ENCODE data around the gene TAX1BP3. TPM values are rescaled to one million over a fixed set of nuclear protein-coding genes. Genes with fewer than 3 reads are reported as not detected.

The TAX1BP3 gene
- total RNA-seq, 2 experiments from 2014 or later, result 23.7 to 24.5 TPM

- DNase-seq, result peak; percentile 73
- Mint-ChIP-seq H3K9me3 (no peaks in the 10 kb centered on the region), H3K4me3 (no peak overlapping the region), H3K36me3 (no peaks in the 10 kb centered on the region), H3K27ac (no peak overlapping the region), H3K27me3 (no peaks in the 10 kb centered on the region), H3K4me1 (ENCODE audit: low read depth) (peaks cover 17% of the 10 kb centered on the region)
- CTCF ChIA-PET, result interaction anchor here (0.6 to 3.0 kb wide), 29 partner anchors 9 to 344 kb away, joined by 3 to 37 read pairs (median 4); partner anchors contain the start of genes EMC6, HASPIN, NCBP3 and P2RX5
- intact Hi-C loops (cut with micrococcal nuclease), result loop anchor here (2.0 to 5.0 kb wide), 3 partner anchors 38 to 144 kb away; no protein-coding TSS in a partner anchor
- POLR2A ChIA-PET, result no interaction called here
Observed at GRCh38 chr17:3683054-3683511, 14.7 kb upstream of the TAX1BP3 start.

- H3K36me3 Mint-ChIP-seq, result no peaks in the 10 kb centered on the region
- no peak overlapping the region for H3K27ac Mint-ChIP-seq
- H3K27me3 Mint-ChIP-seq, result no peaks in the 10 kb centered on the region
- ChIA-PET POLR2A (no interaction called here), CTCF (interaction anchor here (0.6 to 3.0 kb wide), 21 partner anchors 10 to 662 kb away, joined by 3 to 37 read pairs (median 4); partner anchors contain the start of genes EMC6, HASPIN, P2RX5 and TAX1BP3)
- DNase-seq, result no peak
- H3K4me3 Mint-ChIP-seq, result no peak overlapping the region
- H3K9me3 Mint-ChIP-seq, result no peaks in the 10 kb centered on the region
- intact Hi-C loops (cut with micrococcal nuclease), result loop anchor here (2.0 to 5.0 kb wide), 3 partner anchors 39 to 145 kb away; no protein-coding TSS in a partner anchor
- H3K4me1 Mint-ChIP-seq (ENCODE audit: low read depth), result peaks cover 17% of the 10 kb centered on the region
Observed at GRCh38 chr17:3682033-3682432, 13.7 kb upstream of the TAX1BP3 start.

GRCh38 chr17:3681565-3681964 lies 13.2 kb upstream of the TAX1BP3 start:
- DNase-seq, result no peak
- no peak overlapping the region for H3K4me3 Mint-ChIP-seq
- H3K36me3 Mint-ChIP-seq, result no peaks in the 10 kb centered on the region
- ChIA-PET POLR2A (no interaction called here), CTCF (interaction anchor here (0.6 to 3.0 kb wide), 5 partner anchors 10 to 56 kb away, joined by 3 to 37 read pairs (median 9); no protein-coding TSS in a partner anchor)
- intact Hi-C loops (cut with micrococcal nuclease), result loop anchor here (5.0 kb wide), 1 partner anchor 56 kb away; no protein-coding TSS in a partner anchor
- no peak overlapping the region for H3K27ac Mint-ChIP-seq
- H3K9me3 Mint-ChIP-seq, result no peaks in the 10 kb centered on the region
- peaks cover 17% of the 10 kb centered on the region for H3K4me1 Mint-ChIP-seq (ENCODE audit: low read depth)
- H3K27me3 Mint-ChIP-seq, result no peaks in the 10 kb centered on the region

- no peaks in the 10 kb centered on the region for H3K36me3 Mint-ChIP-seq
- H3K4me3 Mint-ChIP-seq, result no peak overlapping the region
- no peak overlapping the region for H3K27ac Mint-ChIP-seq
- no peaks in the 10 kb centered on the region for H3K9me3 Mint-ChIP-seq
- POLR2A ChIA-PET, result no interaction called here
- intact Hi-C loops (cut with micrococcal nuclease), result loop anchor here (5.0 kb wide), 1 partner anchor 56 kb away; no protein-coding TSS in a partner anchor
- DNase-seq, result no peak
- H3K4me1 Mint-ChIP-seq (ENCODE audit: low read depth), result peaks cover 17% of the 10 kb centered on the region
- CTCF ChIA-PET, result interaction anchor here (0.6 kb wide), 1 partner anchor 45 kb away, joined by 3 read pairs; no protein-coding TSS in a partner anchor
- H3K27me3 Mint-ChIP-seq, result no peaks in the 10 kb centered on the region
Observed at GRCh38 chr17:3681057-3681456, 12.7 kb upstream of the TAX1BP3 start.

- H3K9me3 Mint-ChIP-seq, result no peaks in the 10 kb centered on the region
- DNase-seq, result no peak
- no peak overlapping the region for H3K4me3 Mint-ChIP-seq
- POLR2A ChIA-PET, result no interaction called here
- CTCF ChIA-PET, result interaction anchor here (0.7 to 0.9 kb wide), 2 partner anchors 39 to 57 kb away, joined by 3 read pairs; no protein-coding TSS in a partner anchor
- H3K4me1 Mint-ChIP-seq (ENCODE audit: low read depth), result peaks cover 17% of the 10 kb centered on the region
- intact Hi-C loops (cut with micrococcal nuclease), result loop anchor here (5.0 kb wide), 1 partner anchor 58 kb away; no protein-coding TSS in a partner anchor
- no peaks in the 10 kb centered on the region for H3K27me3 Mint-ChIP-seq
- no peak overlapping the region for H3K27ac Mint-ChIP-seq
- H3K36me3 Mint-ChIP-seq, result no peaks in the 10 kb centered on the region
Observed at GRCh38 chr17:3679531-3680126, 11.3 kb upstream of the TAX1BP3 start.

- Mint-ChIP-seq H3K9me3 (no peaks in the 10 kb centered on the region), H3K27ac (no peak overlapping the region), H3K36me3 (no peaks in the 10 kb centered on the region), H3K4me3 (no peak overlapping the region), H3K4me1 (ENCODE audit: low read depth) (peaks cover 17% of the 10 kb centered on the region), H3K27me3 (no peaks in the 10 kb centered on the region)
- POLR2A ChIA-PET, result no interaction called here
- intact Hi-C loops (cut with micrococcal nuclease), result no loop called here
- no peak for DNase-seq
- CTCF ChIA-PET, result interaction anchor here (0.7 to 1.0 kb wide), 3 partner anchors 39 to 149 kb away, joined by 3 to 5 read pairs (median 3); no protein-coding TSS in a partner anchor
Observed at GRCh38 chr17:3678821-3679530, 10.6 kb upstream of the TAX1BP3 start.

GRCh38 chr17:3678095-3678820 lies 9.9 kb upstream of the TAX1BP3 start:
- Mint-ChIP-seq H3K4me3 (no peak overlapping the region), H3K9me3 (no peaks in the 10 kb centered on the region), H3K36me3 (no peaks in the 10 kb centered on the region), H3K4me1 (ENCODE audit: low read depth) (peaks cover 13% of the 10 kb centered on the region), H3K27ac (no peak overlapping the region), H3K27me3 (no peaks in the 10 kb centered on the region)
- POLR2A ChIA-PET, result no interaction called here
- CTCF ChIA-PET, result interaction anchor here (1.0 kb wide), 1 partner anchor 149 kb away, joined by 5 read pairs; no protein-coding TSS in a partner anchor
- intact Hi-C loops (cut with micrococcal nuclease), result no loop called here
- DNase-seq, result no peak

- H3K9me3 Mint-ChIP-seq, result no peaks in the 10 kb centered on the region
- POLR2A ChIA-PET, result no interaction called here
- H3K4me1 Mint-ChIP-seq (ENCODE audit: low read depth), result no peaks in the 10 kb centered on the region
- intact Hi-C loops (cut with micrococcal nuclease), result no loop called here
- H3K4me3 Mint-ChIP-seq, result no peak overlapping the region
- H3K27ac Mint-ChIP-seq, result peak overlapping the region; percentile 28
- H3K36me3 Mint-ChIP-seq, result no peaks in the 10 kb centered on the region
- DNase-seq, result no peak
- CTCF ChIA-PET, result interaction anchor here (0.6 to 1.0 kb wide), 2 partner anchors 62 to 1728 kb away, joined by 3 read pairs; no protein-coding TSS in a partner anchor
- H3K27me3 Mint-ChIP-seq, result no peaks in the 10 kb centered on the region
Observed at GRCh38 chr17:3675886-3676285, 7.5 kb upstream of the TAX1BP3 start.

GRCh38 chr17:3672571-3672970 lies 4.2 kb upstream of the TAX1BP3 start:
- H3K9me3 Mint-ChIP-seq, result no peaks in the 10 kb centered on the region
- H3K27ac Mint-ChIP-seq, result no peak overlapping the region
- DNase-seq, result no peak
- H3K4me1 Mint-ChIP-seq (ENCODE audit: low read depth), result peaks cover 13% of the 10 kb centered on the region
- CTCF ChIA-PET, result interaction anchor here (1.3 kb wide), 1 partner anchor 10 kb away, joined by 9 read pairs; no protein-coding TSS in a partner anchor
- H3K27me3 Mint-ChIP-seq, result no peaks in the 10 kb centered on the region
- H3K4me3 Mint-ChIP-seq, result no peak overlapping the region
- intact Hi-C loops (cut with micrococcal nuclease), result no loop called here
- POLR2A ChIA-PET, result no interaction called here
- peaks cover 5% of the 10 kb centered on the region for H3K36me3 Mint-ChIP-seq

- DNase-seq, result no peak
- peaks cover 5% of the 10 kb centered on the region for H3K36me3 Mint-ChIP-seq
- intact Hi-C loops (cut with micrococcal nuclease), result loop anchor here (2.0 kb wide), 1 partner anchor 29 kb away; no protein-coding TSS in a partner anchor
- H3K9me3 Mint-ChIP-seq, result no peaks in the 10 kb centered on the region
- peaks cover 17% of the 10 kb centered on the region for H3K4me1 Mint-ChIP-seq (ENCODE audit: low read depth)
- H3K27me3 Mint-ChIP-seq, result no peaks in the 10 kb centered on the region
- H3K4me3 Mint-ChIP-seq, result peak overlapping the region; percentile 94
- ChIA-PET CTCF (interaction anchor here (0.7 to 1.2 kb wide), 2 partner anchors 14 to 919 kb away, joined by 3 to 5 read pairs; no protein-coding TSS in a partner anchor), POLR2A (no interaction called here)
- H3K27ac Mint-ChIP-seq, result peak overlapping the region; percentile 72
Observed at GRCh38 chr17:3669548-3669947, 1.2 kb upstream of the TAX1BP3 start.

- POLR2A ChIA-PET, result interaction anchor here (0.8 to 0.9 kb wide), 2 partner anchors 32 to 55 kb away, joined by 3 to 5 read pairs; partner anchors contain the start of genes CTNS and HASPIN
- peak overlapping the region; percentile 72 for H3K27ac Mint-ChIP-seq
- peaks cover 5% of the 10 kb centered on the region for H3K36me3 Mint-ChIP-seq
- no peaks in the 10 kb centered on the region for H3K27me3 Mint-ChIP-seq
- CTCF ChIA-PET, result interaction anchor here (0.6 to 1.5 kb wide), 2 partner anchors 14 to 33 kb away, joined by 3 read pairs; partner anchors contain the start of gene SHPK
- peak overlapping the region; percentile 94 for H3K4me3 Mint-ChIP-seq
- H3K9me3 Mint-ChIP-seq, result no peaks in the 10 kb centered on the region
- DNase-seq, result no peak
- peaks cover 17% of the 10 kb centered on the region for H3K4me1 Mint-ChIP-seq (ENCODE audit: low read depth)
- intact Hi-C loops (cut with micrococcal nuclease), result loop anchor here (2.0 kb wide), 1 partner anchor 28 kb away; no protein-coding TSS in a partner anchor
Observed at GRCh38 chr17:3669085-3669347, 638 bp upstream of the TAX1BP3 start.

All from activated CD4-positive, alpha-beta memory T cell treated with anti-CD3 and anti-CD28 coated beads for 36 hours (primary cell).